Measurements from ENCODE around the gene PRKCE. TPM values are rescaled to one million over a fixed set of nuclear protein-coding genes. Genes with fewer than 3 reads are reported as not detected.

PRKCE gene
- total RNA-seq, 2 experiments from 2014 or later, result 17.0 to 42.1 TPM

GRCh38 chr2:46065152-46065551, 413.7 kb downstream of the PRKCE start:
- no peaks in the 10 kb centered on the region for H3K4me1 ChIP-seq (ENCODE audit: insufficient read depth, low read length, poor library complexity, severe bottlenecking)
- H4K20me1 ChIP-seq (ENCODE audit: insufficient read depth, low read length), result no peaks in the 10 kb centered on the region
- H3K9me3 ChIP-seq (ENCODE audit: low read length), result no peaks in the 10 kb centered on the region
- no peak overlapping the region for H3K4me2 ChIP-seq (ENCODE audit: low read length)
- no peak overlapping the region for H3K4me3 ChIP-seq (ENCODE audit: low read depth, low read length, poor library complexity, severe bottlenecking)
- H3K27ac ChIP-seq (ENCODE audit: low read depth, low read length, poor library complexity, severe bottlenecking), result no peak overlapping the region
- no peak for DNase-seq (ENCODE audit: low spot score)
- no peak for TF ChIP-seq CTCF (conservative IDR thresholded peaks at IDR 0.05; ENCODE audit: low read length)
- ChIA-PET POLR2A (no interaction called here), CTCF (ENCODE audit: unreplicated experiment) (no interaction called here)
- no peak overlapping the region for H2AFZ ChIP-seq (ENCODE audit: low read length)
- no peaks in the 10 kb centered on the region for H3K79me2 ChIP-seq (ENCODE audit: insufficient read depth, low read depth, low read length)
- H3K9me2 ChIP-seq (ENCODE audit: insufficient read depth, low read length), result no peaks in the 10 kb centered on the region
- BruUV-seq (replicated peaks), result no TSS peak
- intact Hi-C loops (cut with micrococcal nuclease; ENCODE audit: unreplicated experiment), result loop anchor here (5.0 to 10.0 kb wide), 2 partner anchors 300 to 428 kb away; no protein-coding TSS in a partner anchor
- H3K36me3 ChIP-seq (ENCODE audit: insufficient read depth, low read length), result no peaks in the 10 kb centered on the region

GRCh38 chr2:46066116-46066515, 414.6 kb downstream of the PRKCE start:
- no peaks in the 10 kb centered on the region for H3K36me3 ChIP-seq (ENCODE audit: insufficient read depth, low read length)
- ChIA-PET CTCF (ENCODE audit: unreplicated experiment) (no interaction called here), POLR2A (interaction anchor here (0.6 kb wide), 1 partner anchor 21 kb away, joined by 3 read pairs; no protein-coding TSS in a partner anchor)
- H2AFZ ChIP-seq (ENCODE audit: low read length), result no peak overlapping the region
- no peak overlapping the region for H3K4me3 ChIP-seq (ENCODE audit: low read depth, low read length, poor library complexity, severe bottlenecking)
- no peak for TF ChIP-seq CTCF (conservative IDR thresholded peaks at IDR 0.05; ENCODE audit: low read length)
- TF ChIP-seq EZH2phosphoT487 (IDR thresholded peaks at IDR 0.05; ENCODE audit: borderline replicate concordance, low read depth, low read length), result no peak
- no peaks in the 10 kb centered on the region for H4K20me1 ChIP-seq (ENCODE audit: insufficient read depth, low read length)
- no peaks in the 10 kb centered on the region for H3K79me2 ChIP-seq (ENCODE audit: insufficient read depth, low read depth, low read length)
- no peaks in the 10 kb centered on the region for H3K4me1 ChIP-seq (ENCODE audit: insufficient read depth, low read length, poor library complexity, severe bottlenecking)
- no TSS peak for BruUV-seq (replicated peaks)
- no peak overlapping the region for H3K27ac ChIP-seq (ENCODE audit: low read depth, low read length, poor library complexity, severe bottlenecking)
- no peak overlapping the region for H3K4me2 ChIP-seq (ENCODE audit: low read length)
- H3K9me3 ChIP-seq (ENCODE audit: low read length), result no peaks in the 10 kb centered on the region
- intact Hi-C loops (cut with micrococcal nuclease; ENCODE audit: unreplicated experiment), result loop anchor here (5.0 to 10.0 kb wide), 2 partner anchors 299 to 429 kb away; no protein-coding TSS in a partner anchor
- no peaks in the 10 kb centered on the region for H3K9me2 ChIP-seq (ENCODE audit: insufficient read depth, low read length)
- no peak for DNase-seq (ENCODE audit: low spot score)

GRCh38 chr2:46066601-46067000, 415.1 kb downstream of the PRKCE start:
- no TSS peak for BruUV-seq (replicated peaks)
- Histone ChIP-seq H3K4me3 (ENCODE audit: low read depth, low read length, poor library complexity, severe bottlenecking) (no peak overlapping the region), H3K9me3 (ENCODE audit: low read length) (no peaks in the 10 kb centered on the region), H3K36me3 (ENCODE audit: insufficient read depth, low read length) (no peaks in the 10 kb centered on the region), H3K4me2 (ENCODE audit: low read length) (no peak overlapping the region), H4K20me1 (ENCODE audit: insufficient read depth, low read length) (no peaks in the 10 kb centered on the region), H3K27ac (ENCODE audit: low read depth, low read length, poor library complexity, severe bottlenecking) (no peak overlapping the region), H3K79me2 (ENCODE audit: insufficient read depth, low read depth, low read length) (no peaks in the 10 kb centered on the region), H3K9me2 (ENCODE audit: insufficient read depth, low read length) (no peaks in the 10 kb centered on the region), H3K4me1 (ENCODE audit: insufficient read depth, low read length, poor library complexity, severe bottlenecking) (no peaks in the 10 kb centered on the region), H2AFZ (ENCODE audit: low read length) (no peak overlapping the region)
- no peak for TF ChIP-seq EZH2phosphoT487 (IDR thresholded peaks at IDR 0.05; ENCODE audit: borderline replicate concordance, low read depth, low read length)
- TF ChIP-seq CTCF (conservative IDR thresholded peaks at IDR 0.05; ENCODE audit: low read length), result no peak
- intact Hi-C loops (cut with micrococcal nuclease; ENCODE audit: unreplicated experiment), result loop anchor here (5.0 to 10.0 kb wide), 2 partner anchors 298 to 429 kb away; no protein-coding TSS in a partner anchor
- POLR2A ChIA-PET, result interaction anchor here (0.6 kb wide), 1 partner anchor 20 kb away, joined by 3 read pairs; no protein-coding TSS in a partner anchor
- CTCF ChIA-PET (ENCODE audit: unreplicated experiment), result no interaction called here
- no peak for DNase-seq (ENCODE audit: low spot score)

Data from OCI-LY7 (cell line).